Superior temporal gyrus (tissue), 1 donor: ENCODE results near the gene NANOGP8.

ENCODE experiments used
- DNase-seq: peaks from one replicate; pipeline ENCODE4 v3.0.0-alpha.2; 2016; ENCODE audit errors: extremely low spot score

Gene NANOGP8

DNA sequence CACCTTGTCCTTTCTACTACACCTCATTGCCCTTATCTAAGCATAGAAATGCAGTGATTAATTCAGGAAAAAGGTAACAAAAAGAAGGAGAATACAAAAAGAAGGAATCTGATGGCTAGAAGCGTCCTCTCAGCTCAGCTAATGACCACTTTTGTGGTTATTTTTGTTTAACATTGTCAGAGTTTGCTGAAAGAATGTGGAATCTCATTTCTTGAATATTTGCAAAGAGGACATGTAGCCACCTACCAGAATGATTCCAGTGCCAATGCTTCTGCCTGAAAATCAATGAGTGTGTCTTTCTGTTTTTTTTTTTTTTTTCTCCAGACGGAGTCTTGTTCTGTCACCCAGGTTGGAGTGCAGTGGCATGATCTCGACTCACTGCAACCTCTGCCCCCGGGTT, 24.5 kb downstream of the NANOGP8 start:
- DNase-seq = no peak

DNA sequence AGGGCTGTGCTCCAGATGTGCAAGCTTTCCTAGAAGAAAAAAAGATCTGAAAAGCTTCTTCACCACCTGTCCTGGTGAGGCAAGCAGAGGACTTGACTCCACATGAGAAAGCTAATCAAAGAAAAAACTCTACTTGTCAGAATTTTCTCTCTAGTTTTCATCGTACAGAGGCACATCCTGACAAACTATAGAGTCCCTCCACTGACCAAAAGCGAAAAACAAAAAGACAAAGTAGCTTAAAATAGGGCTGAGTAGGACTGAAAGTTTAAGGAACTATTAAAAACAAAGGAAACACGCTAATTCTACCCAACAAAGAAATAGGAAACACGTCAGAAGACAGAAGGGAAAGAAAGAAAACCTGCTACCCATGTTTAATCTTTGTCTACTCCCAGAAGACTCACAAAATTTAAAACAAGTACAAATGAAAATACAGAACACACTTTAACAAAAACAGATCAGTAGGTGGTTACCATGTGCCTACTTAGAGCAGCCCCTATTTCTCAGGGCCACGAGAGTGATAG, 26.5 kb downstream of the NANOGP8 start:
- DNase-seq = no peak

DNA sequence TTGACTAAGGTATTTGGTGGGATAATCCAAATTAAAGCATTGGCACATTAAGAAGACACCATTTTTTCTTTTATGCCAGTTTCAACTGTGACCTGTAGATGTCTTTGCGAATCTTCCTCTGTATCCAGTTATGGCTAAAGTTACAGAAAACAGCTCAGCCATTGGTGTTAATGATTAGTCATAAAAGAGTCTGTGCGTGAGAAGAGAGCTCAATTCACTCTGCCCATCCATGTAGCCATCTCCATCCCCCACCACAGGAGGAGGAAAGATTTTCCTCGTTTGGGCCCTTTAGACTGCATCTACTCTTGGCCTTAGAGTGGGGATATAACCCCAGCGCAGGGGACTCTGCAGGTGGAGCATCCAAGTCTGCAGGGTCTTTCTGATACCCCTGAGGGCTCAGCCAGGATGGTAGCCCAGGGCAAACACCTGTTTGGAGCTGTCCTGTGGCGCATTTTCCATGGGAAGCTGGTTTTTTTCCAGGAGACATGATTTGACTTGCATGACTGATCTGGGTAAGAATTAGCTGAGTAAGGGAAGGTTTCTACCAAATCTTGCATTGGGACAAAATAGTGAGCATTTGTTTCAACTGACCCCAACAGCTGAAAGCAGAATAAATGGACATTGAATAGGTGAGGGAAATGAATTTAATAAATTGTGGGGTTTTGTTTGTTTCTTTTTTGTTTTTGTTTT, 29.5 kb downstream of the NANOGP8 start:
- DNase-seq = no peak

DNA sequence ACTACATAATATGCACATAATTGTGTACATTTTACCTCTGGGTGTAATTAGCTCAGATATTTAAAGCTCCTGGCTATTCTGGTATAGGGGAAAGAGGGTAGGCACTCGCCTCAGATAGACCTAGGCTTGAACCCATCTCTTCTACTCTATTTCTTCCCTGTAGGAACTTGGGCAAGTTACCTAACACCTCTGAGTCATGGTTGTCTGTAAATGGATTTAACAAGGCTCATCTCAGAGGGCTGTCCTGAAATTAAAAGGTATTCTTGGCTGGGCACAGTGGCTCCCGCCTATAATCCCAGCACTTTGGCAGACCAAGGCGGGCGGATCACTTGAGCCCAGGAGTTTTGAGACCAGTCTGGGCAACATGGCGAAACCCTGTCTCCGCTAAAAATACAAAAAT, 30.7 kb downstream of the NANOGP8 start:
- DNase-seq = no peak

DNA sequence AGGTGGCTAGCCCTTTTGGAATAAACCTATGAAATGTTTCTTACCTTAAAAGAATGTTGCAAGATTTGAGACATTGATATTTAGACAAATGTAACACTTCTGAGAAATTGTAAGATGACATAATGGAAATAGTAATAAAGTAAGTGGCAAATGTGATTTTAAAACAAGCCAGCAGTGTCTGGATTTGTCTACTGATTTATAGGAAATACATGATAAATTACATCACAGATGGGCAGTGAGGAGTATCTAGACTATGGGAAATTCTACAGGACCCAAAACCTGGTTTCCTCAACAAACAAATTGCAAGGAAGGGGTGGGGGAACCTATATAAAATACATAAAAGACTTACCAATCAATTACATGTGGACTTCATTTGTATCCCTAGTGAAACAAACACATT, 37.1 kb downstream of the NANOGP8 start:
- no peak for DNase-seq

DNA sequence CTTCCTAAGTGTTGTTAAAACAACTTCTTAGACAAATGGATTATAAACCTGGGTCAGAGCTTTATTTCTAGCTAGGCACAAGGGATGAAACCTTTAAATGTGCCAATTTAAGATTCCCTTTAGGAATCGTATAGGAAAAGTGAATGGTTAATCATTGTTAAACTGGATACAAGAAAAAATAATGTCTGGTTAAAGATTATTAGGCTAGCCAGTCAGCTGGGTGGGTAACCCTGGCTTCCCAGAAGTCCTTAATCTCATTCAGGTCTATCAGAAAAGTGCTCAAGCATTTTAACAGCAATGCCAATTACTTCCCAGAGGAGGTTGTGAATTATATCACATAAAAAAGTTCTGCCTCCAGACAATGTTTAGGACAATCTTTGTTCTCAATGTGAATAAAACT, 37.6 kb downstream of the NANOGP8 start:
- DNase-seq = no peak

DNA sequence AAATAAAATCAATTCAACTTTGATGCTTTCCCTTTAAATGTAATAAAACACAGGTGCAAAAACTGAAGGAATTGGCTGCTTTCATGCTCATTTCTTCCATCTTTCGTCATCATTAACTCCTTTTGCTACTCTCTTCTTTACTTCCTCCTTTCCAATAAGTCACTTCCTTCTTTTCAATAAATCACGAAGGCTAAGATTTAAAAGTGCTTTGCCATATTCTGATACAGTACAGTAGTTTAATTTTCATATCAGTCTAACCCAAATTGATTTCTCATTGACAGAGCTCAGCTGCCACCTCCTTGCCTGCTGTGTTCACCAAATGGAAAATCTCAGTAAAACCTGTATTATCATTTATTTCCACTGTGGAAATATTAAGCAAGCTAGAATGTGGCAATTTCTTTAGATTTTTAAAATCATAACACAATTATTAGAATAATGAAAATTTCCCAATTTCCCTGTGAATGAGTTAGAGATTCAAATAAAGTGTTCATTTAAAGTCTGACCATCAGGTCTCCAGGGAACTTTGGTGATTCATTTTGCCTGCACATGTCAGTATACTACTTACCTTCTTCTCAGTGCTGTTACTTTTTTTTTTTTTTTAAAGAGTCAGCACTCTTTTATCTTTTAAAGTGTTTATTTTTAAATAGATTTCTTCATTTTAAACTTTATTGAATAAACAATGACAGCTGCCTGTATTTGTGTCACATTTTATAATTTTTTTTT, 41.6 kb downstream of the NANOGP8 start:
- no peak for DNase-seq

DNA sequence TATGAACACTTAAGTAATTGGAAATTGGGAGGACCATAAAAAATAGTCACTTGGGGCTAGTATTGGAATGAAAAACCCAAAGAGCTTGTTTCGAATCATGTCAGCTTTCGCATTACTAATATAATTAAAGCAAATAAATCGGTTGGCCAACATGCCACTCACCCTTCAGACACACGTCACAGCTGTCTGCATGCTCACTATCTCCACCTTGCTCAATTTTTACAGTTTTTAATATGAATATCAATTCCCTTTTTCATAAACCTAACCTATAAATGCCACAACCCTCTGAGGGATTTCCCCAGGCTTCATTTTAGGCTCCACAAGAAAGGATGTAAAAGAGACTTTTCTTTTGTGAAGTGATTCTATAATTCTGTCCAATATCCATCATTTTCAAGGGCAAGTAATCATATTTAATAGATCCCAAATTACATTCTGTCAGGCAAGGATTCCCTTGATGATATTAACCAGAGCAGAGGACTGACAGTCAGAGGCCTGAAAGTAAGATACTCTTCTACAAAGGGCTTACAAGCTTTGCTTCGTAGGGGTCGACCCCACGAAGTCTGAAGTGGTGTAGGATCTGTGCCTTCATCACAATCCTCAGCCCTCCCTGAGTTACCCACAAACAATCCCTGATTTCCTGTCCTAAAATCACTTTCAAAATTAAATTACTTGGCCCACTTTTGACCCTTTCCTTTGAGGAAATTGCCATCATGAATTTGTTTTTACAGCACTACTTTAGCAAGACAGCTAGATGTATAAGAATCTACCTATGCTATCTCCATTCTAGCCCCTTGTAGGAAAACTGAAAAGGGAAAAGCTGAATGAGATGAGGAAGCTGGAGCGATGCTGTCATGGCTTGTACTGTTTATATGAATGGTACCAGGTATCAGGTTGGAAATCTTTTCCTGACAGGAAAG, 44.5 kb downstream of the NANOGP8 start:
- no peak for DNase-seq

DNA sequence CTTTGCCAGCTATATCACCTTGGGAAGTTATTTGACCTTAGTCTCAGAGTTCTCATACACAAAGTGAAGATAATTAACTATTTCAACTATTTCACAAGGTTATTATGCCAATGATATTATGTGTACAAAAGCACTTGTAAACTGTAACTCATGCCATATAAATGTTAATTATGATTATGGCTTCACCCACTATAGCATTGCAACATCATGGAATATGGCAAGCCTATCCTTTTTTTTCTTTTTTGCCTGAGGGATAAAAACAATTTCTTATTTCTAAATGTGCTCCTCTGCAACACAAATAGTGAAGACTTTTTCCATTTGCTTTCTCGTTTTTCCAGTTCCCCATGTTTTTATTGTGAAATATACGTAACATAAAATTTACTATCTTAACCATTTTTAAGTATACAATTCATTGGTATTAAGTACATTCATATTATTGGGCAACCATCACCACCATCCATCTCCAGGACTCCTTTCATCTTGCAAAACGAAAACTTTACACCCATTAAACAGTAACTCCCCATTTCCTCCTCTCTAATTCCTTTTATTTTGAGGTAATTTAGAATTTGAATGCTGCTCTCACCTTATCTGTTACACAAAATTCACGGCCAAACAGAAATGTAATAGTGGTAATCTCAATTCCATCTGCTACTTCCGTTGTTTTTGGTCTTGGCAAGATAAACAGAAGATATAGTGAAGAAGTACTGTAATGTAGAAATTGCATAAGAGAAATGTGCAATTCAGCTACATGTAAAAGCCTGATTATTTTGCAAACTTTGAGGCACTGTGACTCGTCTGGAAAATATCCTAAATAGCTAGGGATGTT, 46.3 kb downstream of the NANOGP8 start:
- DNase-seq = no peak
